CD4-positive, CD25-positive, alpha-beta regulatory T cell (primary cell): ENCODE data around the gene HTRA1. TPM values are rescaled to one million over a fixed set of nuclear protein-coding genes. Genes with fewer than 3 reads are reported as not detected.

Experiments used
- ATAC-seq, 2 donors: fragments of 150-1000 bp; cut with Tn5 transposase; one replicate each; pipeline ENCODE4 v1.10.0; 2021; ENCODE audit warnings: low read depth in 2 of 2, moderate number of reproducible peaks in 2 of 2, moderate library complexity in 1 of 2
- DNase-seq, 3 donors: peaks; one replicate each; pipeline versions ENCODE4 v3.0.0 to v3.0.0-alpha.2; 2012 to 2022; ENCODE audit warnings: mixed read lengths in 1 of 3
- H3K27ac ChIP-seq: one replicate; pipeline ENCODE4 v1.7.0; 2013; ENCODE audit warnings: mild to moderate bottlenecking, low read length; ENCODE audit not compliant: insufficient read depth, poor library complexity, severe bottlenecking
- H3K27me3 ChIP-seq: one replicate; pipeline ENCODE4 v1.7.0; 2013; ENCODE audit warnings: low read length; ENCODE audit not compliant: control insufficient read depth, insufficient read depth
- H3K36me3 ChIP-seq: one replicate; pipeline ENCODE4 v1.7.0; 2013; ENCODE audit warnings: mild to moderate bottlenecking, low read length, moderate library complexity; ENCODE audit not compliant: control insufficient read depth, insufficient read depth
- H3K4me1 ChIP-seq: 2 replicates; pipeline ENCODE4 v1.7.0; 2013; ENCODE audit warnings: mild to moderate bottlenecking, low read length; ENCODE audit not compliant: insufficient read depth, control insufficient read depth, poor library complexity, severe bottlenecking
- H3K4me3 ChIP-seq: one replicate; pipeline ENCODE4 v1.7.0; 2013; ENCODE audit warnings: low read depth, mild to moderate bottlenecking, low read length, moderate library complexity
- H3K9me3 ChIP-seq, 2 experiments: 1 replicate in 1 of 2; 2 replicates in 1 of 2; pipeline ENCODE4 v1.7.0; 2013; ENCODE audit warnings: low read length in 2 of 2, mild to moderate bottlenecking in 1 of 2, moderate library complexity in 1 of 2; ENCODE audit not compliant: control insufficient read depth in 2 of 2
- H3K27ac Mint-ChIP-seq, 3 donors: one replicate each; pipeline ENCODE4 v1.8.0; 2020 to 2022; ENCODE audit warnings: mild to moderate bottlenecking in 3 of 3, mixed read lengths in 3 of 3, moderate library complexity in 2 of 3
- H3K27me3 Mint-ChIP-seq: one replicate; pipeline ENCODE4 v1.8.0; 2022; ENCODE audit warnings: mild to moderate bottlenecking, mixed read lengths
- H3K36me3 Mint-ChIP-seq: one replicate; pipeline ENCODE4 v1.8.0; 2020; ENCODE audit warnings: mixed read lengths
- H3K4me1 Mint-ChIP-seq, 4 donors: one replicate each; pipeline ENCODE4 v1.8.0; 2020 to 2022; ENCODE audit warnings: mixed read lengths in 4 of 4, mild to moderate bottlenecking in 1 of 4
- H3K4me3 Mint-ChIP-seq, 4 donors: one replicate each; pipeline ENCODE4 v1.8.0; 2020 to 2022; ENCODE audit warnings: mild to moderate bottlenecking in 4 of 4, mixed read lengths in 4 of 4, moderate library complexity in 3 of 4
- H3K9me3 Mint-ChIP-seq, 7 donors: one replicate each; pipeline ENCODE4 v1.8.0; 2020 to 2022; ENCODE audit warnings: mixed read lengths in 7 of 7, mild to moderate bottlenecking in 3 of 7, moderate library complexity in 2 of 7
- polyA plus RNA-seq, 4 donors: library from polyadenylated mRNA; unstranded; fragments of 300-500 nt; fragmentation: Illumina TruSeq; gene quantifications; one replicate each; pipeline ENCODE4 v1.2.3, GENCODE V29; 2021
- total RNA-seq: library from RNA; stranded (reverse); gene quantifications from one replicate; pipeline ENCODE4 v1.2.3, GENCODE V29; 2022

Gene HTRA1
- total and polyA plus RNA-seq, 5 donors from 2014 or later = not detected

DNA sequence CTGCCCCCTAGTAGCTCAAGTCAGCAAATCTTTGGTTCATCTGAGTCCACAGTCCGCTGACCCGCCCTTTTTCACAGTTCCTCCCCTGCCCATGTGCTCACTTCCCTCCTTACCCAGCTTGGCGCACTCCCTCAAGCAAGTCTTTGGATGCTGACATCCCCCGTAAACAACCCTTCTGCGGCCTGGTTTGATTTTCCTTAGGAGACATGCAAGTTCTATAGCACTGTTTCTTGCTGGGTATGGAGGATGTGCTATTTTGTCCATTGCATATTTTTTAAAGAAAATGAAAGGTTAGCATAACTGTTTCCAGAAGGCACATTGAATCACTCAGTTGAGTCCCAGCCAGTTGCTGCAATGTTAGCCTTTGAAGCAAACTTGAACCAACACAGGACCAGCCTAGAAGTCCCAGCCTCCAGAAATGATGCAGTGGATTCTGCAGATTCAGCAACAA is 38.2 kb downstream of the HTRA1 start:
- Mint-ChIP-seq H3K27ac (peak overlapping the region in 1 of 3 donors; percentile 45), H3K36me3 (no peaks in the 10 kb centered on the region)

DNA sequence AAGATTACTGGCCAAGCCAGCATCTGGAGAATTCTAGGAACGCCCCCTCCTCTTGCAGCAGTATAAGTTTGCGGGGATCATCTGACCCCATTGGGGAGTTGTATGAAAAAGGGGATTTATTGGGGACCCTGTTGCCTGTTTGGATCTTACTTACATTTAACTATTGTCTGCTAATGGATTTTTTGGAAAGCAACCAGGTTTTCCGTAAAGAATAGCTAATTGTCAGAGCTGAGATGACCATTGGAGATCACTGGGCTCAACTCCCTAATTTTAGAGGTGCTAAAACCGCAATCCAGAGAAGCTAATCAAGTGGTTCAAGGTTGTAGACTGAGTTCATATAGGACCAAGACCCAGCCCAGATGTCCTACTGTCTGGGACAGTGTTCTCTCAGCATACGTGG is 38.8 kb downstream of the HTRA1 start:
- ATAC-seq = no peak
- DNase-seq = no peak
- peaks cover 0 to 13% (median 12%) of the 10 kb centered on the region in 4 donors for H3K4me1 Mint-ChIP-seq
- H3K9me3 ChIP-seq = no peaks in the 10 kb centered on the region
- no peak overlapping the region for H3K4me3 Mint-ChIP-seq
- H3K27me3 Mint-ChIP-seq = peaks cover 20% of the 10 kb centered on the region
- no peaks in the 10 kb centered on the region for H3K27me3 ChIP-seq
- H3K36me3 Mint-ChIP-seq = no peaks in the 10 kb centered on the region
- no peak overlapping the region for H3K4me3 ChIP-seq
- no peak overlapping the region for H3K27ac ChIP-seq
- no peaks in the 10 kb centered on the region for H3K36me3 ChIP-seq
- H3K9me3 Mint-ChIP-seq = no peaks in the 10 kb centered on the region
- H3K27ac Mint-ChIP-seq = no peak overlapping the region
- H3K4me1 ChIP-seq = peaks cover 9% of the 10 kb centered on the region

More for the DNA sequence above, 38.2 kb downstream of the HTRA1 start:
- H3K27ac ChIP-seq = no peak overlapping the region
- H3K9me3 ChIP-seq = no peaks in the 10 kb centered on the region
- H3K27me3 ChIP-seq = no peaks in the 10 kb centered on the region
- H3K4me1 ChIP-seq = peaks cover 9% of the 10 kb centered on the region
- ATAC-seq (no peak), DNase-seq (no peak)
- H3K36me3 ChIP-seq = no peaks in the 10 kb centered on the region
- Mint-ChIP-seq H3K4me3 (no peak overlapping the region), H3K4me1 (peaks cover 0 to 13% (median 12%) of the 10 kb centered on the region in 4 donors), H3K9me3 (no peaks in the 10 kb centered on the region), H3K27me3 (peaks cover 19% of the 10 kb centered on the region)
- H3K4me3 ChIP-seq = no peak overlapping the region

DNA sequence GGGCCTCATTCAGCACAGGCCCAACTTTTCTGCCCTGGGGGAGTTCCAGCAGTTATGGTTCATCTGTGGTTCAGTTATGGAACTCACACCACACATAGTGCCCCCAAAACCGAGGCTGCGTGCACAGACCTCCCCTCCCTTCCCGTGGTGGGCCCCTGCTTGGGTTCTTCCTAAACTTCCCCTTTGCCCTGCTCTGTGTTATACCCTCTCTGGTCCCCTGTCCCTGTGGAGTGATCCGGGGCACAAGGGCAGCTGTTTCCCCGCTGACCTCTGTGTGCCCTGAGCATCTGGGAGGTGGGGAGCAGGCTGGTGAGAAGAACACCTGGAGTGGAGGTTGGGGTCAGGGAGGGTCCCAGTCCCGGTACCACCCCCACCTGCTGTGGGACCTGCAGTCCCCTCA is 39.4 kb downstream of the HTRA1 start:
- Histone ChIP-seq H3K4me1 (peaks cover 5% of the 10 kb centered on the region), H3K36me3 (no peaks in the 10 kb centered on the region), H3K27me3 (no peaks in the 10 kb centered on the region), H3K4me3 (no peak overlapping the region), H3K9me3 (no peaks in the 10 kb centered on the region), H3K27ac (no peak overlapping the region)
- ATAC-seq (no peak), DNase-seq (no peak)
- H3K4me1 Mint-ChIP-seq = peaks cover 0 to 12% (median 10%) of the 10 kb centered on the region in 4 donors
- H3K27ac Mint-ChIP-seq = no peak overlapping the region
- no peak overlapping the region for H3K4me3 Mint-ChIP-seq
- H3K9me3 Mint-ChIP-seq = no peaks in the 10 kb centered on the region
- H3K27me3 Mint-ChIP-seq = peaks cover 23% of the 10 kb centered on the region
- H3K36me3 Mint-ChIP-seq = no peaks in the 10 kb centered on the region

DNA sequence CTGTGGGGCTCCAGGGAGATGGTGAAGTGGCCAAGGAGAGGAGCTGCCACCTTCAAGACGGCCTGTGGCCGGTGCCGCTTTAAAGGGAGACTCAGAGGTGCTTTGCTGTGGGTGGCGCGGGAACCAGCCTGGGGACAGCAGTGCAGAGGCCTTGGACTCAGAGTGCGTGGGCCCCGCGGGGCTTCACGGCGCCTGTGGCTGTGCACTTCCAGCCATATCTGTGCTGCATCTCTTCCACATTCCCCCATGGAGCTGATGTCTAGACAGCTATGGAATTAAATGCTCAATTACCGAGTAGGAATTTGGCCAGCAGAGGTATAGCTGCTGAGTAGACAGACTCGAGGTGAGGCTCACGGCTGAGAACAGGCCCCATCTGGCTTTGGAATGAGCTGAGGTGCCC is 41.7 kb downstream of the HTRA1 start:
- H3K4me1 Mint-ChIP-seq = no peaks in the 10 kb centered on the region
- Histone ChIP-seq H3K27me3 (no peaks in the 10 kb centered on the region), H3K27ac (no peak overlapping the region), H3K4me3 (no peak overlapping the region), H3K4me1 (no peaks in the 10 kb centered on the region), H3K9me3 (no peaks in the 10 kb centered on the region), H3K36me3 (no peaks in the 10 kb centered on the region)
- H3K4me3 Mint-ChIP-seq = no peak overlapping the region
- ATAC-seq (no peak), DNase-seq (no peak)
- H3K36me3 Mint-ChIP-seq = no peaks in the 10 kb centered on the region
- no peak overlapping the region for H3K27ac Mint-ChIP-seq
- peaks cover 17% of the 10 kb centered on the region for H3K27me3 Mint-ChIP-seq
- no peaks in the 10 kb centered on the region for H3K9me3 Mint-ChIP-seq

DNA sequence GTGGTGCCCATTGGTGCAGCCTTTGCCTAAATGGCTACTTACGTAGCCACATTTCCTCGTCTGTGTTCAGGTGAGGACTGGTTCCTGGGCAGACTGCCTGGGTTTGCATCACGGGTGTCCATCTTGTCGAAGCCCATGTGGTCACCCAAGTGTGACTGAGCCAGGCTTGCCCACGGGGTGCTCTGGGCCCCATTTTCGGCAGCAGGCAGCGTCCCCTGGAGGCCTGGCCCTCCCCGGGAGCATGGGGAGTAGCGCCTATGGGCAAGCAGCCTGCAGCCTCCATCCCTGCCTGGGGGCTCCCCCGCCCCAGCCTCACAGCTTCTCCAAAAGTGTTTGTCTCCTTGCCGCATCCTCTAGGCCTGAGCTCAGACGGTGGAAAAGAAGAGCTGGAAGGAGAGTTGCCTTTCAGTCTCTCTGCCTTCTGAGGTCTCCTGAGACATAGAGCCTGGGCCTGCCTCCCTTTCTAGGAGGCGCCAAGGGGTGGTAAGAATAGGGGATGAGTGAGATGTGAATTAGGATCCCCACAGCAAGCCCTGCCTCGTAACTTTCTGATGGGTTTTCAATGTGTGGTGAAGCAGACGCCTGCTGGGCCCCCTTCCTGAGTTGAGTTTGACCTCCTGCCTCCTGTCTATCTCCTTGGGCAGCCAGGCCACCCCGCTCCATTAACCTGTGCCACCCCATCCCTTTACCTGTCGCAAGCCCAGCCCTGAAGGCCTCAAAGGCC is 42.7 kb downstream of the HTRA1 start:
- Mint-ChIP-seq H3K4me1 (peaks cover 0 to 4% (median 0%) of the 10 kb centered on the region in 4 donors), H3K36me3 (no peaks in the 10 kb centered on the region), H3K9me3 (no peaks in the 10 kb centered on the region), H3K27ac (no peak overlapping the region), H3K4me3 (no peak overlapping the region), H3K27me3 (peaks cover 15% of the 10 kb centered on the region)
- Histone ChIP-seq H3K4me1 (no peaks in the 10 kb centered on the region), H3K36me3 (no peaks in the 10 kb centered on the region), H3K4me3 (no peak overlapping the region), H3K9me3 (no peaks in the 10 kb centered on the region), H3K27ac (no peak overlapping the region), H3K27me3 (no peaks in the 10 kb centered on the region)
- ATAC-seq = no peak
- DNase-seq = no peak

DNA sequence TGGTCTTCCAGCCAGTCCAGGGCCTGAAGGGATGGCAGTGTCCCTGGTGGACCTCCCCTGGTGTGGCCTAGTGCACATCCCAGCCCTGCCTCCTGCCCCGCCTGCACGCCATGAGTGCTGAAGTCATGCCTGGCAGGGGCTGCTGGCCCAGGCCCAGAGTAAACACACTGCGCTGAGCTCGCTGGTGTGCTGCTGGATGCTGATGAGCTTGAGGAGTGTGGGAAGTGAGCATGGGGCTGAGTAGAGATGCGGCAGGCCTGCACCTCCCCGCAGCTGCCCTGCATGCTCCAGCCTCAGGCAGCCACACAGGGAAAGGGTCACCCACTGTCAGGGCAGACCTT is 43.2 kb downstream of the HTRA1 start:
- Mint-ChIP-seq H3K4me1 (peaks cover 0 to 5% (median 0%) of the 10 kb centered on the region in 4 donors), H3K4me3 (no peak overlapping the region), H3K9me3 (no peaks in the 10 kb centered on the region), H3K27me3 (peaks cover 15% of the 10 kb centered on the region), H3K36me3 (no peaks in the 10 kb centered on the region), H3K27ac (no peak overlapping the region)
- no peak overlapping the region for H3K4me3 ChIP-seq
- H3K27ac ChIP-seq = no peak overlapping the region
- no peaks in the 10 kb centered on the region for H3K36me3 ChIP-seq
- no peaks in the 10 kb centered on the region for H3K4me1 ChIP-seq
- DNase-seq = no peak
- H3K27me3 ChIP-seq = no peaks in the 10 kb centered on the region
- ATAC-seq = no peak
- no peaks in the 10 kb centered on the region for H3K9me3 ChIP-seq

DNA sequence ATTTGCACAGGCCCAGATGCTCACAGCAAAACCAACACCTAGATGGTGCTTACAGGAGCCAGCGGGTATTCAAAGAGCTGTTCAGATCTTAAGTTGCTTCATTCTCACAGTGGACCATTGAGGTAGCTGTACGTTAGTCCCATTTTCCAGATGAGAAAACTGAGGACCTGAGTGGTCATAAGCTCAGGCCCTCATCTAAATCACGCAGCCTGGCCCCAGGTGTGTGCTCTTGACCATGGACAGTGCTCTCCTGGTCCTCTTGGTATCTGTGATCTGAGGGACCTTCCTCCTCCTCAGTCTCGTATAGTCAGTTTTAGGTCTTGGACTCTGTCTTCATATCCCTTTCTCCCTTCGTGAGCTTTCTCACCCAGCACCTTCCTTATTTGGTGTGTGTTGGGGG is 43.7 kb downstream of the HTRA1 start:
- Histone ChIP-seq H3K4me1 (no peaks in the 10 kb centered on the region), H3K27me3 (no peaks in the 10 kb centered on the region), H3K27ac (no peak overlapping the region), H3K9me3 (no peaks in the 10 kb centered on the region), H3K4me3 (no peak overlapping the region), H3K36me3 (no peaks in the 10 kb centered on the region)
- Mint-ChIP-seq H3K4me1 (peaks cover 0 to 5% (median 0%) of the 10 kb centered on the region in 4 donors), H3K9me3 (no peaks in the 10 kb centered on the region), H3K4me3 (no peak overlapping the region), H3K27ac (no peak overlapping the region), H3K36me3 (no peaks in the 10 kb centered on the region), H3K27me3 (peaks cover 15% of the 10 kb centered on the region)
- no peak for ATAC-seq
- no peak for DNase-seq
